Fibroblast of pulmonary artery (primary cell): ENCODE measurements around the gene PTPRCAP.
"Not testable (repeated sequence)": the region's sequence is repeated elsewhere in the genome, so short reads cannot be mapped to it uniquely, and the experiment has no call there.

Source experiments
- DNase-seq: peaks from one replicate; pipeline ENCODE4 v3.0.0-alpha.2; 2010; ENCODE audit warnings: low read depth
- H3K4me3 ChIP-seq: replicated peaks from 2 replicates; pipeline ENCODE4 v1.5.1; 2011; ENCODE audit warnings: low read depth, mild to moderate bottlenecking, control low read depth, low read length, moderate library complexity
- CTCF ChIP-seq: IDR thresholded peaks from 2 replicates; pipeline ENCODE4 v1.5.1; 2011; ENCODE audit warnings: mild to moderate bottlenecking, control low read depth, low read length, inconsistent platforms; ENCODE audit errors: missing control alignments

Gene PTPRCAP

DNA sequence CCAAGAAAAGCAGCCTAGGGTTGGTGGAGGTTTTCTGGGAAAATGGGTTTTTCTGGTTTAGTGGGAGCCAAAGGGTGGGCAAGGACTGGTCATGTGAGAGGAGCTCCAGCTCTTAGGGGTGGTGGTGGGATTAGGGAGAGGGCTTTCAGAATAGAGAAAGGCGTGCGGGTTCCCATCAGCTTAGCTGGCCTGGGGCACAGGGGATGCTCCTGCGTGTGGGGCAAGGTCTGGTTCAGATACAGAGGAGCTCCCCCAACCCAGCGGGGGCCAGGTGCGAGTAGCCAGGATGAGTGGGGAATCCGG is 30.9 kb upstream of the PTPRCAP start:
- DNase-seq = no peak
- peak overlapping the region; percentile 74 for H3K4me3 ChIP-seq
- TF ChIP-seq CTCF = no peak

GRCh38 chr11:67468056-67468455 is 30.6 kb upstream of the PTPRCAP start:
- peak overlapping the region; percentile 74 for H3K4me3 ChIP-seq
- no peak for DNase-seq
- no peak for TF ChIP-seq CTCF

GRCh38 chr11:67466962-67467771 is 29.7 kb upstream of the PTPRCAP start:
- TF ChIP-seq CTCF = no peak
- DNase-seq = no peak
- no peak overlapping the region for H3K4me3 ChIP-seq

DNA sequence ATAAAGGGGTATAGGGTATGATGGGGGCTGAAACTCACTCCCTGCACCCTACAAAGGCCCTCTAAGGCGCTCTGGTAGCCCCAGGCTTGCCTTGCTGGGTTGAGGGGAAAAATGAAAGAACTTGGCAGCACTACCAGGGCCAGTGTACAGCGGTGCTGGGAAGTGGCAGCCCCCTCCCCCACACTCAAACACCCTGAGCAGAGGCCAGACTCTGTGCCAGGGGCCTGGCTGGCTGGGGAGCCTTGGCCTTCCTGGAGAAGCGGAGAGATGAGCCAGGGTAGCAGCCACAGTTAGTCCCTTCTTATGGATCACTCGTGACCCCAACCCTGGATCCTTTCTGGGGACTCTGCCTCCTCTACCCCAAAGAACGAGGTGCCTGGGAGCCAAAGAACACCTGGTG is 28.9 kb upstream of the PTPRCAP start:
- TF ChIP-seq CTCF = no peak
- DNase-seq = no peak
- H3K4me3 ChIP-seq = no peak overlapping the region

- peak; percentile 25 for DNase-seq
- H3K4me3 ChIP-seq = not testable (repeated sequence)
These were observed 28.0 kb upstream of the PTPRCAP start for GRCh38 chr11:67465530-67465929.

DNA sequence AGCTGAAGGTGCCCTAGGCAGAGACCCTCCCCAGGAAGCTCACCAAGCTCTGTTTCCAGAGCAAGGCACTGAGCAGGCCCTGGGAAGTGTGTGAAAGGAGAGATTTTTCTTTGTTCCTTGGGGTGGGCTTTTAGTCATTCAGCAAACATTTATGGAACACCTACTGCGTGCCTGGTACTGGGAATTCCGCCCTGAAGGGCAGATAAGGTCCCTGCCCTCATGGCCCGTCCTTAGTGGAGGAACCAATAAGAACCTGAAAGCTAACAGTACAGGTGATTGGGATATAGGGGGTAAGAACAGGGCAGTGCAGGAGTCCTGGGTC is 27.7 kb upstream of the PTPRCAP start:
- no peak for TF ChIP-seq CTCF
- DNase-seq = no peak
- peak overlapping the region; percentile 52 for H3K4me3 ChIP-seq

- DNase-seq = peak; percentile 44
- H3K4me3 ChIP-seq = peak overlapping the region; percentile 52
- TF ChIP-seq CTCF = no peak
These were observed 27.1 kb upstream of the PTPRCAP start for GRCh38 chr11:67464411-67465188.
